ENCODE data around the gene RYR3.

RYR3 gene

GRCh38 chr15:33553157-33553556 lies 242.4 kb downstream of the RYR3 start:
- H4K20me1 ChIP-seq (ENCODE audit: insufficient read depth, low read length) = no peaks in the 10 kb centered on the region
- TF ChIP-seq EZH2 (optimal IDR thresholded peaks at IDR 0.05; ENCODE audit: low read depth, low read length) = no peak
- no peak for TF ChIP-seq EZH2phosphoT487 (IDR thresholded peaks at IDR 0.05; ENCODE audit: low read length)
- TF ChIP-seq, protein P1, sequence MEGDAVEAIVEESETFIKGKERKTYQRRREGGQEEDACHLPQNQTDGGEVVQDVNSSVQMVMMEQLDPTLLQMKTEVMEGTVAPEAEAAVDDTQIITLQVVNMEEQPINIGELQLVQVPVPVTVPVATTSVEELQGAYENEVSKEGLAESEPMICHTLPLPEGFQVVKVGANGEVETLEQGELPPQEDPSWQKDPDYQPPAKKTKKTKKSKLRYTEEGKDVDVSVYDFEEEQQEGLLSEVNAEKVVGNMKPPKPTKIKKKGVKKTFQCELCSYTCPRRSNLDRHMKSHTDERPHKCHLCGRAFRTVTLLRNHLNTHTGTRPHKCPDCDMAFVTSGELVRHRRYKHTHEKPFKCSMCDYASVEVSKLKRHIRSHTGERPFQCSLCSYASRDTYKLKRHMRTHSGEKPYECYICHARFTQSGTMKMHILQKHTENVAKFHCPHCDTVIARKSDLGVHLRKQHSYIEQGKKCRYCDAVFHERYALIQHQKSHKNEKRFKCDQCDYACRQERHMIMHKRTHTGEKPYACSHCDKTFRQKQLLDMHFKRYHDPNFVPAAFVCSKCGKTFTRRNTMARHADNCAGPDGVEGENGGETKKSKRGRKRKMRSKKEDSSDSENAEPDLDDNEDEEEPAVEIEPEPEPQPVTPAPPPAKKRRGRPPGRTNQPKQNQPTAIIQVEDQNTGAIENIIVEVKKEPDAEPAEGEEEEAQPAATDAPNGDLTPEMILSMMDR (IDR thresholded peaks at IDR 0.05; ENCODE audit: low read length) = no peak
- H3F3A ChIP-seq (ENCODE audit: insufficient read depth, low read length) = no peaks in the 10 kb centered on the region
- H2AFZ ChIP-seq (ENCODE audit: low read length) = no peak overlapping the region
- H3K4me3 ChIP-seq (ENCODE audit: low read length) = no peak overlapping the region
- H3K9me3 ChIP-seq (replicated peaks; ENCODE audit: insufficient read depth, low read length) = no peaks in the 10 kb centered on the region
- no peaks in the 10 kb centered on the region for H3K4me1 ChIP-seq (ENCODE audit: low read length)
- no peak for DNase-seq
- no peak overlapping the region for H3K9ac ChIP-seq (ENCODE audit: low read length)
- H3K27ac ChIP-seq (ENCODE audit: low read length) = no peak overlapping the region
- H3K36me3 ChIP-seq (replicated peaks; ENCODE audit: insufficient read depth, low read length) = no peaks in the 10 kb centered on the region
- no peak overlapping the region for H3K4me2 ChIP-seq (ENCODE audit: low read depth, low read length)
- H3K79me2 ChIP-seq (ENCODE audit: low read length) = no peaks in the 10 kb centered on the region
- no peaks in the 10 kb centered on the region for H3K9me2 ChIP-seq (replicated peaks; ENCODE audit: insufficient read depth, low read length)
- H3K27me3 ChIP-seq (replicated peaks; ENCODE audit: insufficient read depth, low read length) = no peaks in the 10 kb centered on the region

DNA sequence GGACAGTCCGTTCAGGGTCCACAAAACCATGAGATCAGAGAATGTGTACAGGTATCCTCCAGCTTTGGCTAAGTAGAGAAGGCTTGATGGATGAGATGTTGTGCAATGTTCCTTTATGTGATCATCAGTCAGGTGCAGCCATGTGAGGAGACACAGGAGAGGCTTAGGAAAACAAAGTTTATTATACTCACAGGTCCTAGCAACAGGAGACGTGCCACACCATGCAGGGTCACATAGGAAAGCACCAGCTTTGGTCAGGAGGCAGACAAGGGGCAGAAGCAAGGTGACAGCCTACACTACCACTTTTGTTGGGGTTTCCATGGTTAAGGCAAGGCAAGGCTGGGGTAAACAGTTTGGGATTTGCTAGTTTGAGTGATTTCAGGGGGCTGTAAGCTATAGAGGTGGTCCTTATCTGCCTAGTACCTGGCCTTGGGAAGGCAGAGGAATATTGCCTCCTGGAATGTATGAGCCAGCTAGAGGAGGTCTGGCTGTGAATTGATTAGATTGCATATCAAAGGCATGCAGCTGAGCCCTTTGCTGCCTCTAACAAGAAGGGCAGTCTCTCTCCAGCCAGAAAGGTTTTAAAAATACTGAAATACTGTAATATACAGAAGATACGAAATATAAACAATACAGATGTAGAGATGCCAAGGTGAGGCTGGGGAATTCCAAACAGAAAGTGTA lies 248.6 kb downstream of the RYR3 start:
- Histone ChIP-seq H3K9me3 (replicated peaks; ENCODE audit: insufficient read depth, low read length) (no peaks in the 10 kb centered on the region), H3K27ac (ENCODE audit: low read length) (no peak overlapping the region), H2AFZ (ENCODE audit: low read length) (no peak overlapping the region), H3K9ac (ENCODE audit: low read length) (no peak overlapping the region), H3K27me3 (replicated peaks; ENCODE audit: insufficient read depth, low read length) (no peaks in the 10 kb centered on the region), H3K4me2 (ENCODE audit: low read depth, low read length) (no peak overlapping the region), H3K36me3 (replicated peaks; ENCODE audit: insufficient read depth, low read length) (no peaks in the 10 kb centered on the region), H3K4me3 (ENCODE audit: low read length) (no peak overlapping the region), H4K20me1 (ENCODE audit: insufficient read depth, low read length) (no peaks in the 10 kb centered on the region), H3K9me2 (replicated peaks; ENCODE audit: insufficient read depth, low read length) (no peaks in the 10 kb centered on the region), H3K79me2 (ENCODE audit: low read length) (no peaks in the 10 kb centered on the region), H3K4me1 (ENCODE audit: low read length) (no peaks in the 10 kb centered on the region), H3F3A (ENCODE audit: insufficient read depth, low read length) (no peaks in the 10 kb centered on the region)
- TF ChIP-seq EZH2 (optimal IDR thresholded peaks at IDR 0.05; ENCODE audit: low read depth, low read length) (no peak), EZH2phosphoT487 (IDR thresholded peaks at IDR 0.05; ENCODE audit: low read length) (no peak)
- TF ChIP-seq, protein P1 (IDR thresholded peaks at IDR 0.05; ENCODE audit: low read length) = no peak
- DNase-seq = no peak

DNA sequence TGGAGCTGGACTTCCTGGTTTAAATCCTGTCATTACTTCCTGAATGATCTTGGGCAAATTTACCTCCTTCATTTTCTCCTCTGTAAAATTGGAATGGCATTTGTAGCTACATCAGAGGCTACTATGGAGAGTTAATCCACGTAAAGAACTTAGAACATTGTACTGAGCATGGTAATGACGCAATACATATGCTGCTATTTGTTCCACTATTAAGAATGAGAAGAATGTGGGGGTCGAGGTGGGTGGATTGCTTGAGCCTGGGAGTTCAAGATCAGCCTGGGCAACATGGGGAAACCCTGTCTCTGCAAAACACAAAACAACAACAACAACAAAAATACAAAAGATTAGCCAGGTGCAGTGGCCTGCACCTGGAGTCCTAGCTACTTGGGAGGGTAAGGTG lies 250.6 kb downstream of the RYR3 start:
- H3K9me3 ChIP-seq (replicated peaks; ENCODE audit: insufficient read depth, low read length) = no peaks in the 10 kb centered on the region
- no peaks in the 10 kb centered on the region for H4K20me1 ChIP-seq (ENCODE audit: insufficient read depth, low read length)
- H3K4me3 ChIP-seq (ENCODE audit: low read length) = no peak overlapping the region
- no peak overlapping the region for H2AFZ ChIP-seq (ENCODE audit: low read length)
- H3K4me1 ChIP-seq (ENCODE audit: low read length) = no peaks in the 10 kb centered on the region
- no peak overlapping the region for H3K27ac ChIP-seq (ENCODE audit: low read length)
- H3F3A ChIP-seq (ENCODE audit: insufficient read depth, low read length) = no peaks in the 10 kb centered on the region
- no peaks in the 10 kb centered on the region for H3K27me3 ChIP-seq (replicated peaks; ENCODE audit: insufficient read depth, low read length)
- H3K79me2 ChIP-seq (ENCODE audit: low read length) = no peaks in the 10 kb centered on the region
- no peak overlapping the region for H3K9ac ChIP-seq (ENCODE audit: low read length)
- no peak overlapping the region for H3K4me2 ChIP-seq (ENCODE audit: low read depth, low read length)
- H3K36me3 ChIP-seq (replicated peaks; ENCODE audit: insufficient read depth, low read length) = no peaks in the 10 kb centered on the region
- no peak for DNase-seq
- H3K9me2 ChIP-seq (replicated peaks; ENCODE audit: insufficient read depth, low read length) = no peaks in the 10 kb centered on the region
- TF ChIP-seq, protein P1 (IDR thresholded peaks at IDR 0.05; ENCODE audit: low read length) = no peak
- no peak for TF ChIP-seq EZH2 (optimal IDR thresholded peaks at IDR 0.05; ENCODE audit: low read depth, low read length)
- TF ChIP-seq EZH2phosphoT487 (IDR thresholded peaks at IDR 0.05; ENCODE audit: low read length) = no peak
